GM12801 (cell line): ENCODE data around the gene JUND.

Source experiments
- TF ChIP-seq, protein P1 (sequence below): IDR thresholded peaks from one replicate; pipeline ENCODE4 v1.5.1; 2011; ENCODE audit warnings: control low read depth; ENCODE audit not compliant: insufficient read length; ENCODE audit errors: extremely low read depth

JUND gene

DNA sequence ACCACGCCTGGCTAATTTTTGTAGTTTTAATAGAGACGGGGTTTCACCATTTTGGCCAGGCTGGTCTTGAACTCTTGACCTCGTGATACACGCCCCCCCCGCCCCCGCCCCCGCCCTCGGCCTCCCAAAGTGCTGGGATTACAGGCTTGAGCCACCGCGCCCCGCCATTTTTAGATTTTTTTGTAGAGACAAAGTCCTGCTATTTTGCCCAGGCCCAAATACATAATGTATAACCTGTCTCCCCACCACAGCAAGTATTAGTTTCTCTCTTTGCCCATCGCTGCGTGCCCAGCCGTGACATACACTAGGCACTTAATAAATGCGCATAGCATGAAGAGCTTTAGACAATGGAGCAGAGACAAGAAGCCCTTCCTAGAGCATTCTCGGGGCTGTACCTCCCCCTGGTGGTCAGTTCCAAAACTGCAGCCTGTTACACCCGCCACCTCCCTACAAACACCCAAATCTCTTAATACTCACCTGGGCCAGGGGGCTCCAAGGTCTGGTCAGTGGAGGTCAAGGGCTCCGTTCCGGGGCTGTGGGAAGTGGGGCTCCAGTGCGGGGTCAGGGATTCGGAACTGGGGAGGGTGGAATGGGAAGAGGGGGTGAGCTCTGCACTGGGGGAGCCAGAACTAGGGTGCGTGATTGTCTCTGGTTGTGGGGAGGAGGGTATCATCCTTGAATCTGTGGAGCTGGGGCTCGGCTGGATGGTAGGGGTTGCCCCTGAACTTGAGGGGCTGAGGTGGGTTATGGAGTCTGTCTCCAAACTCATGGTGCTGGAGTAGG is 29.6 kb downstream of the JUND start:
- TF ChIP-seq, protein P1, sequence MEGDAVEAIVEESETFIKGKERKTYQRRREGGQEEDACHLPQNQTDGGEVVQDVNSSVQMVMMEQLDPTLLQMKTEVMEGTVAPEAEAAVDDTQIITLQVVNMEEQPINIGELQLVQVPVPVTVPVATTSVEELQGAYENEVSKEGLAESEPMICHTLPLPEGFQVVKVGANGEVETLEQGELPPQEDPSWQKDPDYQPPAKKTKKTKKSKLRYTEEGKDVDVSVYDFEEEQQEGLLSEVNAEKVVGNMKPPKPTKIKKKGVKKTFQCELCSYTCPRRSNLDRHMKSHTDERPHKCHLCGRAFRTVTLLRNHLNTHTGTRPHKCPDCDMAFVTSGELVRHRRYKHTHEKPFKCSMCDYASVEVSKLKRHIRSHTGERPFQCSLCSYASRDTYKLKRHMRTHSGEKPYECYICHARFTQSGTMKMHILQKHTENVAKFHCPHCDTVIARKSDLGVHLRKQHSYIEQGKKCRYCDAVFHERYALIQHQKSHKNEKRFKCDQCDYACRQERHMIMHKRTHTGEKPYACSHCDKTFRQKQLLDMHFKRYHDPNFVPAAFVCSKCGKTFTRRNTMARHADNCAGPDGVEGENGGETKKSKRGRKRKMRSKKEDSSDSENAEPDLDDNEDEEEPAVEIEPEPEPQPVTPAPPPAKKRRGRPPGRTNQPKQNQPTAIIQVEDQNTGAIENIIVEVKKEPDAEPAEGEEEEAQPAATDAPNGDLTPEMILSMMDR, result peak; percentile 63

DNA sequence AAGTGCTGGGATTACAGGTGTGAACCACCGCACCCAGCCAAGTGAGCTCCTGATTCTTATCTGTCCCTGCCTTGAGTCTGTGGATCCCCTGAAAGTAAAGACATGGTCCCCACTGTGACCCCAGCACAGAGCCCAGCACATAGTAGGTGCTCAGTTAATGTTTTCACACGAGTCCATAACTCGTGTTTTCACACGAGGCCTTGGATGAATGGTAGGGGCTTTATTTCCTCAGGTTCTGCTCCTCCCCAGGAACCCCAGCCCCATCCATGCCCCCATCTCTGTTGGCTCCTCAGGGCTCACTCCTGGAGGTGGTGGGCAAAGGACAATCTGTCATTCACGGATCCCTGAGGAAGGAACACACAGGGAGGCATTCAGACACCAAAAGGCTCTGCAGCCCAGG is 31.6 kb downstream of the JUND start:
- TF ChIP-seq, protein P1, result no peak

DNA sequence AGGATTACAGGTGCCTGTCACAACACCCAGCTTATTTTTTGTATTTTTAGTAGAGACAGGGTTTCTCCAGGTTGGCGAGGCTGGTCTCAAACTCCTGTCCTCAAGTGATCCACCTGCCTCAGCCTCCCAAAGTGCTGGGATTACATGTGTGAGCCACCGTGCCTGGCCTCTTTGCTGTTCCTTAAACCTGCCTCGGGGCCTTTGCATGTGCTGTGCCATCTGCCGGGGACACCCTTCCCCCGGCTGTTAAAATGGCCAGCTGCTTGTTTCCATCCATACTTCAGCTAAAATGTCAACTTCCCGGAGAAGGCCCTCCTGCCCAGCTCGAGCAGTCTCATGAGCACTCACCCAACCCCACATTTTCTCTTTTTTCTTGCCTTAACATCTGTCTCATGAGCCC is 36.1 kb downstream of the JUND start:
- TF ChIP-seq, protein P1, result no peak

DNA sequence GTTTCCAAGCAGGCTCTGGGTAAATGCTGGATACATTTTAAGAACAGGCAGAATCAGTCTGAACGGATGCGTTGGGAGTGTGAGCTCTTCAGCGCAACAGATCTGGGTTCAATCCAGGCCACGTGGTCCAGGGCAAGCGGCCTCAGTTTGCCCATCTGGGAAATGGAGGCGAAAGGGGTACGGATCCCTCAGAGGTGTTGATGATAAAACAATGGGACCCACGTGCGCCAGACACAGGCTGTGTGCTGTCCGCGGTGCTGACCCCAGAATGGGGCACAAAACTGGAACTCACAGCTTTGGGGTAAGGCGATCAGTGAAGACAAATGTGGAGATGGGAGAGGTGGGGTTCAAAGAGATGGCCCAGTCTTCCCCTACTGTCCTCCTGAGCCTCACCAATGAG is 42.1 kb downstream of the JUND start:
- TF ChIP-seq, protein P1, result no peak

DNA sequence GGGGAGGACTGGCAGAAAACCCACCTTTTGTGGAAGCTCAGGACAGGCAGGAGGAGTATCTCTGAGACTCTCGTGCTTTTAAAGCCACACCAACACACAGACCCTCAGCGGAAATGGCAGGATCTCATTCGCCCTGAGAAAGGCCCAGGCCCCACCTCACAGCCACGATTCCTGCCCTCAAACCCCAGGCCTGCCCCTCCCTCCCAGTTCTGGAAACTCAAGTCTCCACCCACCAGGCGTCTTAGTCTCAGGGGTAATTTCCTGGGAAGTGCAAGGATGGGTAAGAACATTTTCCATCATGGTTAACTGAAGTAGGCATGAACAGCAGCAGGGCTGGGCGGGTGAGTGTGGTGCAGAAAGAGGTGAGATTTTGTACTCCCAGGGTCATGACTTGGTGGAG is 47.2 kb downstream of the JUND start:
- TF ChIP-seq, protein P1, result no peak

DNA sequence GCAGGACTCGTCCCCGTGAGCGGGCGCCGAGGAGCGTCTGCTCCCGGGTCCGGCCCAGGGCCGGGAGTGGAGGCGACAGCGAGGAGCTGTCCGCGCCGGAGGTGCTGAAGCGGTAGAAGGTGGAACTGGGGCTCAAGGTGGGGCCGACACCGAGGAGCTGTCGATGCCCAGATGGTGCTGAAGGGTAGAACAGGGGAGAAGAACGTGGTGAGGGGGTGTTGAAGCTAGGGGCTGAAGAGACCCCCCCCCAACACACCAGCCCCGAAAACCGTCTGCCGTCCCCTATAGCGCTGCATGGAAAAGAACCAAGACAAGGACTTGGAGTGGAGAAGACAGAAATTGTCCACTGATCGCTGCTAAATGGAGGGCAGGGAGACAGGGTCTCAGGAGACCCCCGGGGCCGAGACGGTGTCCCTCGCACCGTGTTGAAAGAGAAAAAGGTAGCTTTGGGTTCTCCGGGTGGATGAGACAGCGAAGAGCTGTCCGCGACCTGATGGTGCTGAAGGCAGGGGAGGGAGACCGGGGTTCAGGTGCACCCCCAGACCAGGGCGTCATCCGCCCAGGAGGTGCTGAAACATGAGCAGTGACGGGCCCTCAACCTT is 48.1 kb downstream of the JUND start:
- TF ChIP-seq, protein P1, result no peak

DNA sequence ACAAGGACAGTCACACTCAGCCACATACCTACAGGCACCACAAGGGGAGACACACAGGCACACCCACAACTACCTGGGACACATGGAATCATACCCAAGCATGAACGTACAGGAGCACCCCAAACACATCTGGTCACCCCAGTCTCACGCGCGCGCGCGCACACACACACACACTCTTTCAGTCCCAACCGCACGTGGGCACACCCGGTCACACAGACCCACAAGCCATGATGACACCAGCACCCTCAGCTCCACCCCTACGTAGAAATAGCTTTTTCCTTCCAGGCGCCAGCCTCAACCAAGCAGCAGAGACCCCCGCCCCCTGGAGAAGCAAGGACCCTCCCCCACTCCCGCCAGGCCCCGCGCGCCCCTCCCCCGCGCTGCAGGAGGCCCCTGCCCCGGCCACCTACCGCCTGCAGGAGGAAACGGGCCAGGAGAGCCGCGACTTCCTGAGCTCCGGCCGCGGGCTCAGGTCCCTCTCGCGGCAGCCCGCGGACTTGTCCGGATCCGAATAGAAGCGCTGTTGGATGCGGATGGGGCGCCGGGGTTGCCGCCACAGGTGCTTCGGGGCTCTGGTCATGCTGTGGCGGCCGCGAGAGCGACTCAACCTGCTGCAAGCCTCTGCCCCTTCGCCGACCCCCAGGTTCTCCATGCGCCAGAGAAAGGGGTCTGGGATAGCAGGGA is 48.7 kb downstream of the JUND start:
- TF ChIP-seq, protein P1, result no peak
